ENCODE data around the gene AMIGO2. TPM values are rescaled to one million over a fixed set of nuclear protein-coding genes. Genes with fewer than 3 reads are reported as not detected.

Gene AMIGO2
- total RNA-seq, 1 experiment from 2014 or later = 6.5 TPM

DNA sequence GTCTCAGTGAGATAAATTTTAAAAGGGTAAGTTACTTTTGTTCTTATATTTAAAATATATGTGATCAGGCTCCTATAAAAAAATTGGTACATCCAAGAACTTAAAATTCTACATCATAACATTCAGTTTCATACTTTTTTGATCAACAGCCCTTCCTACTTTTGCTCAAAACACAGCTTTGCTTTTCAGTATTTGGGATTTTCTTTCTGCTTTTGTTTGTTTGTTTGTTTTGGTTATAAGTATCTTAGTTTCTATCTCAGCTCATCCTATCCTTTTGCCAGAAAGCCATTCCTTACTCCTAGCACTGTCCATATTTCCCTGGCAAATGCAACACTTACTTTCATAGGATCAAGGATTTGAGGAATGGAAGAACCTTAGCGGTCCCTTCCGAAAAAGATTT, 5.0 kb downstream of the AMIGO2 start:
- no peak overlapping the region for H3K4me3 Mint-ChIP-seq
- POLR2A ChIA-PET = no interaction called here

DNA sequence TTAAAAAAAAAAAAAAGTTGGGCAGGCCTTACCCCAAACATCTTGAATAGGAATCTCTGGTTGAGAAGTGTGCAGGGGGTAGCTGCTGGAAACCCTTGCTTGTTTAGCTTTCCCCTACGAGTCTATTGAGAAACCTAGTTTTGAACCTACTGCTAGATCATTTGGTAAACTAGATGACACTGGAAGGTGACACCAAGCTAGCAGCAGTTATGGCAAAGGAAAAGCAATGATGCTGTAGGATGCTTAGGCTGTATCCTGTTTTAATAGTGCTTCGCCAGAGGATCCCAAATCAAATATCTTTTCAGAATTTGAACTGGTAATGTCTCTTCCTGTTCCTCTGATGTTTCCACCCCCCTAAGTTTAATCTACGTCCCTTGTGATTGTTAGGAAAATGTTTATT, 5.8 kb downstream of the AMIGO2 start:
- ATAC-seq = no peak
- H3K4me3 Mint-ChIP-seq = no peak overlapping the region
- POLR2A ChIA-PET = no interaction called here
- DNase-seq (ENCODE audit: low spot score) = no peak
- H3K36me3 Mint-ChIP-seq = no peaks in the 10 kb centered on the region
- CTCF ChIA-PET = interaction anchor here (1.2 to 6.5 kb wide), 3 partner anchors 41 to 324 kb away, joined by 4 to 64 read pairs (median 5); no protein-coding TSS in a partner anchor
- H3K27ac Mint-ChIP-seq = no peak overlapping the region
- no peaks in the 10 kb centered on the region for H3K9me3 Mint-ChIP-seq
- peaks cover 11% of the 10 kb centered on the region for H3K27me3 Mint-ChIP-seq (ENCODE audit: low read depth)
- H3K4me1 Mint-ChIP-seq = peaks cover 46% of the 10 kb centered on the region
- no peak for TF ChIP-seq ETV6 (CRISPR knock-in tag; IDR thresholded peaks at IDR 0.05)
- TF ChIP-seq, protein P1, sequence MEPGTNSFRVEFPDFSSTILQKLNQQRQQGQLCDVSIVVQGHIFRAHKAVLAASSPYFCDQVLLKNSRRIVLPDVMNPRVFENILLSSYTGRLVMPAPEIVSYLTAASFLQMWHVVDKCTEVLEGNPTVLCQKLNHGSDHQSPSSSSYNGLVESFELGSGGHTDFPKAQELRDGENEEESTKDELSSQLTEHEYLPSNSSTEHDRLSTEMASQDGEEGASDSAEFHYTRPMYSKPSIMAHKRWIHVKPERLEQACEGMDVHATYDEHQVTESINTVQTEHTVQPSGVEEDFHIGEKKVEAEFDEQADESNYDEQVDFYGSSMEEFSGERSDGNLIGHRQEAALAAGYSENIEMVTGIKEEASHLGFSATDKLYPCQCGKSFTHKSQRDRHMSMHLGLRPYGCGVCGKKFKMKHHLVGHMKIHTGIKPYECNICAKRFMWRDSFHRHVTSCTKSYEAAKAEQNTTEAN (CRISPR knock-in tag; IDR thresholded peaks at IDR 0.05) = no peak
- TF ChIP-seq NFATC4 (CRISPR knock-in tag; IDR thresholded peaks at IDR 0.05) = no peak
- no peak for TF ChIP-seq SMAD3 (CRISPR knock-in tag; IDR thresholded peaks at IDR 0.05; ENCODE audit: borderline replicate concordance)
- TF ChIP-seq ZBTB21 (CRISPR knock-in tag; IDR thresholded peaks at IDR 0.05; ENCODE audit: borderline replicate concordance) = no peak
- TF ChIP-seq ZNF263 (CRISPR knock-in tag; IDR thresholded peaks at IDR 0.05; ENCODE audit: low read depth) = no peak
- TF ChIP-seq, protein P2, sequence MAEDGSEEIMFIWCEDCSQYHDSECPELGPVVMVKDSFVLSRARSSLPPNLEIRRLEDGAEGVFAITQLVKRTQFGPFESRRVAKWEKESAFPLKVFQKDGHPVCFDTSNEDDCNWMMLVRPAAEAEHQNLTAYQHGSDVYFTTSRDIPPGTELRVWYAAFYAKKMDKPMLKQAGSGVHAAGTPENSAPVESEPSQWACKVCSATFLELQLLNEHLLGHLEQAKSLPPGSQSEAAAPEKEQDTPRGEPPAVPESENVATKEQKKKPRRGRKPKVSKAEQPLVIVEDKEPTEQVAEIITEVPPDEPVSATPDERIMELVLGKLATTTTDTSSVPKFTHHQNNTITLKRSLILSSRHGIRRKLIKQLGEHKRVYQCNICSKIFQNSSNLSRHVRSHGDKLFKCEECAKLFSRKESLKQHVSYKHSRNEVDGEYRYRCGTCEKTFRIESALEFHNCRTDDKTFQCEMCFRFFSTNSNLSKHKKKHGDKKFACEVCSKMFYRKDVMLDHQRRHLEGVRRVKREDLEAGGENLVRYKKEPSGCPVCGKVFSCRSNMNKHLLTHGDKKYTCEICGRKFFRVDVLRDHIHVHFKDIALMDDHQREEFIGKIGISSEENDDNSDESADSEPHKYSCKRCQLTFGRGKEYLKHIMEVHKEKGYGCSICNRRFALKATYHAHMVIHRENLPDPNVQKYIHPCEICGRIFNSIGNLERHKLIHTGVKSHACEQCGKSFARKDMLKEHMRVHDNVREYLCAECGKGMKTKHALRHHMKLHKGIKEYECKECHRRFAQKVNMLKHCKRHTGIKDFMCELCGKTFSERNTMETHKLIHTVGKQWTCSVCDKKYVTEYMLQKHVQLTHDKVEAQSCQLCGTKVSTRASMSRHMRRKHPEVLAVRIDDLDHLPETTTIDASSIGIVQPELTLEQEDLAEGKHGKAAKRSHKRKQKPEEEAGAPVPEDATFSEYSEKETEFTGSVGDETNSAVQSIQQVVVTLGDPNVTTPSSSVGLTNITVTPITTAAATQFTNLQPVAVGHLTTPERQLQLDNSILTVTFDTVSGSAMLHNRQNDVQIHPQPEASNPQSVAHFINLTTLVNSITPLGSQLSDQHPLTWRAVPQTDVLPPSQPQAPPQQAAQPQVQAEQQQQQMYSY (CRISPR knock-in tag; IDR thresholded peaks at IDR 0.05) = no peak
- TF ChIP-seq ZNF416 (CRISPR knock-in tag; IDR thresholded peaks at IDR 0.05) = no peak
- TF ChIP-seq GTF2I (CRISPR knock-in tag; conservative IDR thresholded peaks at IDR 0.05) = no peak
- TF ChIP-seq NR2C2 (CRISPR knock-in tag; IDR thresholded peaks at IDR 0.05) = no peak
- no peak for TF ChIP-seq SMAD4 (CRISPR knock-in tag; IDR thresholded peaks at IDR 0.05)
- TF ChIP-seq, protein P3, sequence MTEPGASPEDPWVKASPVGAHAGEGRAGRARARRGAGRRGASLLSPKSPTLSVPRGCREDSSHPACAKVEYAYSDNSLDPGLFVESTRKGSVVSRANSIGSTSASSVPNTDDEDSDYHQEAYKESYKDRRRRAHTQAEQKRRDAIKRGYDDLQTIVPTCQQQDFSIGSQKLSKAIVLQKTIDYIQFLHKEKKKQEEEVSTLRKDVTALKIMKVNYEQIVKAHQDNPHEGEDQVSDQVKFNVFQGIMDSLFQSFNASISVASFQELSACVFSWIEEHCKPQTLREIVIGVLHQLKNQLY (CRISPR knock-in tag; IDR thresholded peaks at IDR 0.05) = no peak
- no peak for TF ChIP-seq GABPB1 (CRISPR knock-in tag; IDR thresholded peaks at IDR 0.05)
- no peak for TF ChIP-seq FOXP1 (CRISPR knock-in tag; IDR thresholded peaks at IDR 0.05; ENCODE audit: borderline replicate concordance)
- TF ChIP-seq MYBL2 (CRISPR knock-in tag; IDR thresholded peaks at IDR 0.05) = no peak
- no peak for TF ChIP-seq NR1H2 (CRISPR knock-in tag; IDR thresholded peaks at IDR 0.05)

More for the DNA sequence above, 5.0 kb downstream of the AMIGO2 start:
- ATAC-seq = no peak
- Mint-ChIP-seq H3K4me1 (peaks cover 47% of the 10 kb centered on the region), H3K27ac (no peak overlapping the region), H3K9me3 (no peaks in the 10 kb centered on the region), H3K36me3 (no peaks in the 10 kb centered on the region), H3K27me3 (ENCODE audit: low read depth) (peaks cover 15% of the 10 kb centered on the region)
- TF ChIP-seq ZNF219 (CRISPR knock-in tag; IDR thresholded peaks at IDR 0.05; ENCODE audit: borderline replicate concordance) = no peak
- TF ChIP-seq ZNF671 (CRISPR knock-in tag; IDR thresholded peaks at IDR 0.05) = no peak
- TF ChIP-seq, protein P4, sequence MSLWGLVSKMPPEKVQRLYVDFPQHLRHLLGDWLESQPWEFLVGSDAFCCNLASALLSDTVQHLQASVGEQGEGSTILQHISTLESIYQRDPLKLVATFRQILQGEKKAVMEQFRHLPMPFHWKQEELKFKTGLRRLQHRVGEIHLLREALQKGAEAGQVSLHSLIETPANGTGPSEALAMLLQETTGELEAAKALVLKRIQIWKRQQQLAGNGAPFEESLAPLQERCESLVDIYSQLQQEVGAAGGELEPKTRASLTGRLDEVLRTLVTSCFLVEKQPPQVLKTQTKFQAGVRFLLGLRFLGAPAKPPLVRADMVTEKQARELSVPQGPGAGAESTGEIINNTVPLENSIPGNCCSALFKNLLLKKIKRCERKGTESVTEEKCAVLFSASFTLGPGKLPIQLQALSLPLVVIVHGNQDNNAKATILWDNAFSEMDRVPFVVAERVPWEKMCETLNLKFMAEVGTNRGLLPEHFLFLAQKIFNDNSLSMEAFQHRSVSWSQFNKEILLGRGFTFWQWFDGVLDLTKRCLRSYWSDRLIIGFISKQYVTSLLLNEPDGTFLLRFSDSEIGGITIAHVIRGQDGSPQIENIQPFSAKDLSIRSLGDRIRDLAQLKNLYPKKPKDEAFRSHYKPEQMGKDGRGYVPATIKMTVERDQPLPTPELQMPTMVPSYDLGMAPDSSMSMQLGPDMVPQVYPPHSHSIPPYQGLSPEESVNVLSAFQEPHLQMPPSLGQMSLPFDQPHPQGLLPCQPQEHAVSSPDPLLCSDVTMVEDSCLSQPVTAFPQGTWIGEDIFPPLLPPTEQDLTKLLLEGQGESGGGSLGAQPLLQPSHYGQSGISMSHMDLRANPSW (CRISPR knock-in tag; conservative IDR thresholded peaks at IDR 0.05; ENCODE audit: low read depth) = no peak
- TF ChIP-seq MYBL2 (CRISPR knock-in tag; IDR thresholded peaks at IDR 0.05) = no peak
- TF ChIP-seq, protein P5, sequence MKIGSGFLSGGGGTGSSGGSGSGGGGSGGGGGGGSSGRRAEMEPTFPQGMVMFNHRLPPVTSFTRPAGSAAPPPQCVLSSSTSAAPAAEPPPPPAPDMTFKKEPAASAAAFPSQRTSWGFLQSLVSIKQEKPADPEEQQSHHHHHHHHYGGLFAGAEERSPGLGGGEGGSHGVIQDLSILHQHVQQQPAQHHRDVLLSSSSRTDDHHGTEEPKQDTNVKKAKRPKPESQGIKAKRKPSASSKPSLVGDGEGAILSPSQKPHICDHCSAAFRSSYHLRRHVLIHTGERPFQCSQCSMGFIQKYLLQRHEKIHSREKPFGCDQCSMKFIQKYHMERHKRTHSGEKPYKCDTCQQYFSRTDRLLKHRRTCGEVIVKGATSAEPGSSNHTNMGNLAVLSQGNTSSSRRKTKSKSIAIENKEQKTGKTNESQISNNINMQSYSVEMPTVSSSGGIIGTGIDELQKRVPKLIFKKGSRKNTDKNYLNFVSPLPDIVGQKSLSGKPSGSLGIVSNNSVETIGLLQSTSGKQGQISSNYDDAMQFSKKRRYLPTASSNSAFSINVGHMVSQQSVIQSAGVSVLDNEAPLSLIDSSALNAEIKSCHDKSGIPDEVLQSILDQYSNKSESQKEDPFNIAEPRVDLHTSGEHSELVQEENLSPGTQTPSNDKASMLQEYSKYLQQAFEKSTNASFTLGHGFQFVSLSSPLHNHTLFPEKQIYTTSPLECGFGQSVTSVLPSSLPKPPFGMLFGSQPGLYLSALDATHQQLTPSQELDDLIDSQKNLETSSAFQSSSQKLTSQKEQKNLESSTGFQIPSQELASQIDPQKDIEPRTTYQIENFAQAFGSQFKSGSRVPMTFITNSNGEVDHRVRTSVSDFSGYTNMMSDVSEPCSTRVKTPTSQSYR (CRISPR knock-in tag; IDR thresholded peaks at IDR 0.05) = no peak
- CTCF ChIA-PET = interaction anchor here (1.2 to 1.9 kb wide), 2 partner anchors 42 to 323 kb away, joined by 4 to 5 read pairs; no protein-coding TSS in a partner anchor
- no peak for DNase-seq (ENCODE audit: low spot score)
